Ureter (tissue), 1 donor: ENCODE data around the gene RBMS1. TPM values are rescaled to one million over a fixed set of nuclear protein-coding genes. Genes with fewer than 3 reads are reported as not detected.
"Not testable (repeated sequence)": the region's sequence is repeated elsewhere in the genome, so short reads cannot be mapped to it uniquely, and the experiment has no call there.

Experiments
- DNase-seq: peaks from one replicate; pipeline ENCODE4 v3.0.0-alpha.2; 2020; ENCODE audit warnings: low spot score
- total RNA-seq: library from RNA; stranded (reverse); gene quantifications from one replicate; pipeline ENCODE4 v1.2.4, GENCODE V29; 2023
- donor health status: DM: yes; HTN: yes; CAD: no.

Gene RBMS1
- total RNA-seq, 1 donor from 2014 or later, result 137 TPM

DNA sequence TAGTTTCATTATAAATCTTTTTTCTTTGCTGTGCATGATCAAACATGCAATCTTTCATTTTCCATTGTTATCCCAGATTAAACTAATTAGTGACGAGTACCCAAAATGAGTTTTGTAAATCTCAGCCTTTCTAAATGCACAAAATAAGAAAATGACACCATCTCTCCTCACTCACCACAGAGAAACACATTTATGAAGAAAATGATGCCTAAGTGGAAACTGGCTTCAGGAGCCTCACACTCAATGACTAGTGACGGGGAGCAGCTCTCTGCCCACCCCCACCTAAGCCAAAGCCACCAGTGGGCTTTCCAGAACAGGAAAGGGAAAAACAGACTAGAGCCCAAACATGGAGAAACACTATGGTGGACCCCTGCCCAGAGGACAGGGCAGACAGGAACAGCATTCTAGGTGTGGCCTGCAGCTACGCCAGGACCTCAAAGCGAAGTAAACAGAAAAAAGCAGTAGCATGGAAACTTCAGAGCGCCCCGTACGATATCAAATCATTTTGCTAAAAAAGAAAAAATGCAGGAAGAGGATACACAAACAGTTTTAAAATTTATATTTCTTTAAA lies 113.5 kb downstream of the RBMS1 start:
- no peak for DNase-seq

DNA sequence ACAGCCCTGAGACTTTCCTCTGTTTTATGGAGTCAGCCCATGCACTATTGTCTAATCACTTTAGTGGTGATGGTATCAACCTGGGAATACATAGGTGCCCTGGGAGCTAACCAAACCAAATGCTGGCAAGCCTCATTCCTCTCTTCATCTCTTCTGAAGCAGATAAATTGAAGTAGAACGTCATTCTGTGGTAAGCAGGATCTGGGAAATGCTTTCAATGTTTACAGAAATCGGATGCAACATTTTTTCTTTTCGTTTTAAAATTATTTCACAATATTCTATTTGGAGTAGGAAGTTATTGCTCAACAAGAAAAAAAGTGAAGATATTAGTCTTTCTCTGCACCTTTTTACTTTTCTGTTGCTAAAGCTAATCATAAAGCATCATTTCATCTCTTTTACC lies 114.2 kb downstream of the RBMS1 start:
- no peak for DNase-seq

DNA sequence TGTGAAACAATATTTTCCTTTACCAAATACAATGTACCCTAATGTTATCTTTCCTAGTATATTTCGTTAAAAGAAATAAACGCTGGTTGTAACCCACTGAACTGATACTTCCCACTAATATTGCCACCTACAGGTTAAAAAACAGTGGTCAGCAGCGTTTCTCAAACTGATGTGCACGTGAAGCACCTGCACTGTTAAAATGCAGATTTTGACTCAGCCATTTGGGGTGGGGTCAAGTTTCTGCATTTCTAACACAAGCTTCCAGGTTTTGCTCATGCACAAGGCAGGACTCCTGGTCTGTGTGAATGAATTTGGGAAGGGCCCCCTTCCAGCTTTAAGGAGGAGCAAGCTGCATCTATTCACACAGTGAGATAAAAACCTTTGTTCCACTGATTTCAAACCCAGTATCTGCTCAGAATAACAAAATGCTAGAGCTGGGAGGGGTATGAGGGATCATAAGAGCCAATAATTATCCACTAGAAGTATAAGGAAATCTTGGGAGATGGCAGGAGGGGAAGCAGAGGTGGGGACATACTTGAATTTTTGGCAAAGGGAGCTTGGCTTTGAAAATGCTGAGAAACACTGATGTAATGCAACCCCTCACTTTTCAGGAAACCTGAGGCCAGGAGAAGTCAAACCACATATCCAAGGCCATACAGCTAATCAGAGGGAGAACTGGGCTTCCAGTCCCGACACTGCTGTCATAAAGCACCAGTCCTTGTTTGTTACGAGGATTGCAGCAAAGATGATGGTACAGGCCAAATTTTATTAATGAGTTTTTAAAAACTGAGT lies 116.2 kb downstream of the RBMS1 start:
- DNase-seq, result no peak

DNA sequence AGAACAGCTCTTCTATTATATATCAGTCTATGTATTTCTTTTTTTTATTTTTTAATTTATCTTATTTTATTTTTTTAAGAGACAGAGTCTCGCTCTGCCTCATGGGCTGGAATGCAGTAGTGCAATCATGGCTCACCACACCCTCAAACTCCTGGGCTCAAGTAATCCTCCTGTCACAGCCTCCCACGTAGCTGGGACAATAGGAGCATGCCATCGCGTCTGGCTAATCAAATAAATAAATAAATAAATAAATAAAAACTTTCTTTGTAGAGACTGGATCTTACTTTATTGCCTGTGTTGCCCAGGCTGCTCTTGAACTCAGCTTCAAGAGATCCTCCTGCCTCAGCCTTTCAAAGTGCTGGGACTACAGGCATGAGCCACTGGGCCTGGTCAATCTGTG lies 117.0 kb downstream of the RBMS1 start:
- DNase-seq, result no peak

DNA sequence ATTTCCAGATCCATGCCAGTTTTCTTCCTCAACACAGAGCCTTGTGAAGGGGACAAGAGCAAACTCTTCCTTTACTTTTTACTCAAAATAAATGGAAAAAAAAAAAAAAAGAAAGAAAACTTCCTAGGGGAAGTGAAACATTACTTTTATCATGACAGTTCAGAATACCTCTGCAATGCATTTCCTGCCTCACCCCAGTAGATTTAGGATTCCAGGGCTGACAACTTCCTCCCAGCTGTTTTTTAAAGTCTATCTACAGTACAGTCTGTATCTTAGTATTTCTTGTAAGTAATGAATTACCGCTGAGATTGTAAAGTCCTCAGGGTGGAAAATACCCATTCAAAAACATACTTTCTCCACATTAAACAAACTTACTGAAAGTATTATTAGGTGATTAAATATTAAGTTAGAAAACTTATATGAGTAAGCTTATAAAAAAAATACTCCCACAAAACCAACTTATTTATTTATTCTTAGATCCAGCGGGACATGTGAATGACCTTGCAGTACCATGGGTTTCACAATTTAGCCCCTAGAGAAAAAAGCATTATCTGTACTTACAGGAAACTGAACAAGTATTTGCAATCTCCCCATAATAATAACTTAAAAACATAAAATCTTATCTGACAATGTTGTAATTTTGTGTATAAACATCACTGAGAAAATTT lies 117.7 kb downstream of the RBMS1 start:
- DNase-seq, result no peak

DNA sequence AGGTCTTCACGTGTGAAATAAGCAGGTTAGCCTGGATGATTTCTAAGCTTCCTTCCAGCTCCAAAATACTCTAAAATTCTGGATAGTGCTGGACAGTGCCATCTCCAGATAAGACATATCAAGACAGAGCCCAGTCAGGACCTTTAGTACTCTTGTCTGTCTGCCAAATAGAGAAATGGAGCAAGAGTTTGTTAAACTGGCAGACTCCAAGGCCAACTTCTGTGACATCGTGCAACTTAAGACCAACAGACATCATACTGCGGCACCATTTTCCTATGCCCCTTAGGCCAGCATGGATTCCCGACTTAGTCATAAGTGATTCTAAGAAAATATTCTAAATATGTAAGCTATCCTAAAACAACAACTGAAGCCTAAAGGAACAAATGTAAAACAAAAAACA lies 118.6 kb downstream of the RBMS1 start:
- no peak for DNase-seq

DNA sequence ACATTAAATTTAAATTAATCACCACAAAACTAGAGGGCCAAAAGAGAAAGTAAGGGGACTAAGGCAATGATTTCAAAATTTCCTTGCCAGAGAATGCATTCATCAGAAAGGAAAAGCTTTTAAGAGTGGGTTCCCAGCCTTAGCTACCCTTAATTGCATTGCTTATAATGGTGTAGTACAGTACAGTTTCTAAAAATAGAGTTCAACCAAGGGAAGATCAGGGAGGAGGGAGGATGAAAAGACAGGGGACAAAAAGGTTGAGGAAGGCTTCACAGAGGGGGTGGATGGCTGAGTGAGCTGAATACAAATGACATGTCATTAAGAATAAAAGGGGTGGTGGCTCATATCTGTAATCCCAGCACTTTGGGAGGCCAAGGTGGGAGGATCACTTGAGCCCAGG lies 119.9 kb downstream of the RBMS1 start:
- DNase-seq, result no peak

DNA sequence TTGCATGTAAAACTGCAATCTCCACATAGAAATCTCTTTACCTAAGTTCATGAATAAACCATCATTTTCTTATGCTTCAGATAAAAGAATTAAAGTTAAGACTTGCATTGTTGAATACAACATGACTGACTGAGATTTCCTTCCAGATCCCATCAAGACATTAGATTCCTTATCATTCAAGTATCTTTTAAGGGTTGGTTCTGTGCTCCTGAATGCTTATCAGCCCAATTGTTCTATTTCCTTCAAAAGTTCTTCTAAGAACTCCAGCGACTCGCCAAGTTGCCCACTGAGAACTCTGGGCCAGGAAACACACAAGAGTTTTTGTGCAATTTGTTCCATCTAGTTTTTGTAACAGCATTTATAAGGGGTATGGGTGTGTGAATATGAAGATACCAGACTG lies 120.3 kb downstream of the RBMS1 start:
- no peak for DNase-seq

DNA sequence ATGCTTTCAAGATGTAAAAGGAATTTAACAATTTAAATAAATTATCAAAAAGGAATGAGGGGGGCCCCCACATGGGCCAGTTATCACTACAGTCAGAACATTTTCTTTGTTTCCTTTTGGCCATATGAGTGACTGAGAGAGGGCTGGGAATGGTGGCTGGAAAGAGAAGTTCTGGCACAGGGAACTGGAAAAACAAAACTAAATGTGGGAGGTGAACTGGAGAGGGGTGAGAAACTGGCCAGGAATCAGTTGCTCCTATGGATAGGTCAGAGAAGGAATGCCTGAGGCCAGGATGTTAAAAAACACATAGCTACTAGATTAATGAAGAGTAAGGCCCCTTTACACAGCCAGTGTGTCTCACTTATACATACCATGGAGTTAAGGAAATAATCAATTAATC lies 121.0 kb downstream of the RBMS1 start:
- no peak for DNase-seq

DNA sequence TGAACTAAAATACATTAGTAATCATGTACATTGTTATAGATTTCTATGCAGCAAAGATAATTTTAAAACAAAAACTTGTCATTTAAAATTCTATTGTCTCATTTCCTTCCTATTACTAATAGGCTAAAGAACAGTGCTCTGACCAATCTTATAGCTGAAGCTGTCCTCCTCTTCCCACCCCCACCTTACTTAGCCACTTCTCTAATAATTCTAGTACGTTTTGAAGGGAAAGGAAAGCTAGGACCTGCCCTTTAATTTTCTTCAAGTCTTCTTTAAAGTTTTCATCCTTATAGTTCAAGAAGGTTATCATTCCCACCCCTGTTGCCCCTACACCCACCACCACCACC lies 121.6 kb downstream of the RBMS1 start:
- no peak for DNase-seq

DNA sequence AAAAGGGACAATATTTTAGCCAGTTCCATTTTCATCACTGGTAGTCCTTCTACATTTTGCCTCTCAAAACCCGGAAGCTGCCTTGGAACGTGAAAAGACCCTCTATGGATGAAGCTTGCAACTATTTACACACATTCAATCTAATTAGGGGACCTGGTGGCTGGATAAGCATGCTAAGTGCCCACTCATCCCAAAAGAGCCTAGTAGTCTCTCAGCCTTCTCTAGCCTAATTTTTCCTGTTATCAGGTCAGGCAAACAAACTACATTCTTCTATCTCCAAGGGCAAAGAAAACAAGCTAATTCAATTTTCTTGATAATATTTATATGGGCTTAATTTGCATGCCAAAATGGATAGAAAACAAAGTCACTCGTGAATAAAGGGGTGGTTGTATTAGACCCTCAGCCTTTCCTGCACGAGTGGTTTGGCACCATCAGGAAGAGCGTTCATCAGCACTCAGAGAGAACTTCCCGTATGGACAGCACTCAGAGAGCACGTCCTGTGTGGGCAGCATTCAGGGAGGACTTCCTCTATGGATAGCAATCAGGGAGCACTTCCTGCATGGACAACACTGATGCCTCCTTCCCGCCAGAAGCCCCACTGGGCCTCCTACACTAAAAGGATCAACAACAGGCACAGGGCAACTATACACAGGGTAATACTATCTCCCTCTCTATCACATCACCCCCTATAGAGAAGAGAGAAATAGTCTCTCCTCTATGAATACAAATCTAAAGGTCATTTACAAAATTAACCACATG lies 122.2 kb downstream of the RBMS1 start:
- DNase-seq, result no peak

DNA sequence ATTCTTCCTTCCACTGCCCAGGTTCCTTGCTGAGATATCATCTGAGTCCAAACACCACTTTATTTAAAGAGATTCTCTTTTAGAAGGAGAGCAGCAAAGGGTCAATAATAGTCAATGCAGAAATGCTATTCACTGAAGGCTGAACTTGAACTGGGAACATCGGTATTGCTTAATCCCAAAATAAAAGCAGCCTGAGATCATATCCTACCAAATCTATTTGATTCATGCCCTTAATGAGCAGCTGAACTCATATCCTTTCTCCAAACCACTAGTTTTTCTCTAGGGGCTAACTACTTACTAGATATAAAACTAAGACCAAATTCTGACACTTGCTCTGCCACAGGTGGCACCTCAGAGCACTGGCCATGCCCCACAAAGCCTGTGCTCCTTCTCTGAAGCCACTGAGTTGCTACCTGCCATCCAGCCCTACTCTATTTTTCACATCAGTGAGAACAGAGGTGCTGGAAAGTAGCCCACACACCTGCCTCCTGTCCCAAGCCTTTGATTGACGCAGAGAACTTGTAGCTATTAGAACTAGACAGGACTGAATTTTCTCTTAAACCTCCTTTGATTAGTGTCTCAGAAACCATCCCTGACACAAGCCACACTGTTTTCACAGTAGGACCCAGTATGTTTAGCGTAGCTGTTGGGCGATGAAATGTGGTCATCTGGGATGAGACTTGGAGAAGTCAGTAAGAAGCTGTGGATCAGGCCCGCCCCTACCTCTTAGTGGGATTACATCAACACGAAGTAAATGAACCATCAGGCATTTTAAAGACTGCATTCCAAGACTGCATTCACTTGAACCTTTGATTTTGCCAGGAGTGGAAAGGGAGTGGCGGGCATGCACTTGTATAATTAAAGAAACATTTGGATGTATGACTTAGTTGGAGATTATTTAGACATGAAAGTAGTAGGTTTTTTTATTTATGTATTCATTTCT lies 124.3 kb downstream of the RBMS1 start:
- DNase-seq, result no peak

DNA sequence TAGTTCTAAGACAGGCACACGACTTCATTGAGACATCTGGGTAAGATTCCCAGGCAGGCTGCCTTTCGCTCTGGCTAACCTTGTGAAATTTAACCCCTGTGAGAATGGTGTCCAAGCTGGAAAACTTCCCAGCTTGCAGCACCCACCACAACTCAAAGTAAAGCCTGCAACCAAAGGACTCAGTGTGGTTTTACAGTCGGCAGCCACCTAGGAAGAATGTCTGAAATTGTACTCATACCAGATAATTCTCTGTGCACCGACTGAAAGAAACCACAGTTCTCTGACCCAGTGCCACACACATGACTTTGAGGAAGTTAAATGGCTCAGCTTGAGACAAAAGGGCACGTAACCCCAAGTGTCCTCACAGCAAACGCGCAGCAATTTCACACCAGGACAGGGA lies 125.7 kb downstream of the RBMS1 start:
- no peak for DNase-seq

DNA sequence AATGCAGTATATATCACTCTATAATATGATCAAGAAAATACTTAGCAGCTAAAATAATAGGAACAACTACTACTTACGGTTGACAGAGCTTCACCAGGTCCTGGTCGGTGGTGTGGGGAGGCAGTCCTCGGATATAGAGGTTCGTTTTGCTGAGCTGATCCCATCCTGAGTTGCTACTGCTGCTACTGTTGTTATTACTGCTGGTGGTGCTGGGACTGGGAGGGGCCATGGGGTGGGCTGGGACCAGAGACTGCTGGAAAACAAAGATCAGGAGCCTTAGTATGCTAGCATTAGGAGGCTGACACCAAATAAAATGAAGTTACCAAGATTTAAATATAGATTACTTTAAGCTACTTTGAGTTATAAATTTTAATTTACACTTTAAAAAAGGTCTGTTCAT lies 126.5 kb downstream of the RBMS1 start:
- DNase-seq, result not testable (repeated sequence)

DNA sequence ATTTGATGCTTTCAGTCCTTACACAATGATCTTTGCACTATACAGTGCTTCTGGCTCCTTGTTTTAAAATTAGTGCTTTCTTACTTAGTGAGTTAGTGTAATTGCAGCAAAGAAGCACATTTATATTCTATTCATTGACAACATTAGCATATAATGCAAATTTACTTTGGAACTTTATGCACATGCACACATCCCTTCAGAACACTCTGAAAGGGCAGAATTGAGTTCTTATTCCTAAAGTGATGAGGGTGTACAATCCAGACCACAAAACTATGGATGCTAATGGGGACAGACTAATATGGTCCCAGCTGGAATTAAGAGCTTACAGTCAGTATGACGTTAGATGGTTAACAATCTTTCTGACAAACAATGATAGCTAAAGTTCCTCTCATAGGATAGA lies 127.1 kb downstream of the RBMS1 start:
- no peak for DNase-seq

DNA sequence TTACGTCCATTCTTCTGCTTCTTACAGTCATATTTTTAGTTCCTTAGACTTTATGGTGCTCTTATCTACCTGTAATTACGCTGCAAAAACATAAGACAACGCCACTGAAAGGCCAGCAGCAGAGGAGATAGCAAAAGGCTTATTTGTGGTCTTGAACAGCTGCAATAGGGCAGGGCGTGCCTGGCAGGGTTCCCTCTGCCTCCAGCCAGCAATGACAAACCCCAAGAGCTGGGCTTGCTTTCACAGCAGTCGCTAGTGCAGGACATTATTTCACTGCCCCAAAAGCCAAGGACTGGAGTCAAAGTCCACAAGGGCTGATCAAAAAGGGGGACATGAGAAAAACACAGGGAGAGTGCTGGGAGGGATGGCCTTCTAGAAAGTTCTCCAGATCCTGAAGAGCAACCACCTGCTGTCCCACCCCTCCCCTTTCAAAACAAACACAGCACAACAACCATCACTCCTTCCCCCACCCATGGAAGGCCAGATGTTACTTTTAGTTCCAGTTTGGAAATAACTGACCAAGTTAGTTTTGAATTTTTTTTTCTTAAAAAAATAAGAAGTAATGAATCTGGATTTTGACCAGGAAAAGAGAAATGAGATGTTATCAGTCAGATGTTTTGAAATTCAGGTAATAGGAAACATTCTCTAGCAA lies 127.8 kb downstream of the RBMS1 start:
- DNase-seq, result no peak

DNA sequence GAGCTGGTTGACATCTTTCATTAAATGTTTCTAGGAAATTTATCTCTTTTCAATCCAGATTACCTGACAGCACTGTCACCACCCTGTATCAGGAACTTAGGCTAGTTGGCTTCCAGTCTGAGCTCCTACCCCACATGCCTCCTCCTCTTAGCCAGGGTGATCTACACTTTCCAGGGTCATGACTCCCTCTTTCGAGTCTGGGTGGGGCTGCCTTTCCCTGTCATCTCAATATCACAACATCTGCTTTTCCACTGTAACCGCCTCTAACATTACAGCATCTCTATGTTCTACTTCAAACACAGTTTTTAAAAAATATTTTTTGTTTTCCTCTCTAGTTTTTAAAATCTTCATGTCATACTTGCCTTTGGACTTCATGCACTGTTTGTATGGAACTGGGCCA lies 129.2 kb downstream of the RBMS1 start:
- DNase-seq, result no peak

DNA sequence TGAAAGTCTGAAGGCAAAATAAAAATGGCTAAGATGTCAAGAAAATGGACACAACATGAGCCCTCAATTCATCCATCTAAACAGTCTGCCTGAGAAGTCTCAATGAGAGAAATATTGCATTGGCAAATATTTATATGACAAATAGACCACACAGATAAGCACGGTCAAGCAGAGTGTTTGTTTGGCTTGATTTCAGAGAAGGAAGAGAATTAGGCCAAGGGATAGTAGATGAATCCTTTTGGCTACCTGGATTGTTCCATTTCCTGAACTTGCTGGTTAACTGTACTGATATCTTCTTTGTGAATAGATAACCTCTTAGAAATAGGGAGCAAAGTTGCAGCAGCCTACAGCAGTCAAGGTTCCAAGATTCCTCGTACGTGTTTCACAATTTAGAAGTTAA lies 129.6 kb downstream of the RBMS1 start:
- DNase-seq, result no peak

DNA sequence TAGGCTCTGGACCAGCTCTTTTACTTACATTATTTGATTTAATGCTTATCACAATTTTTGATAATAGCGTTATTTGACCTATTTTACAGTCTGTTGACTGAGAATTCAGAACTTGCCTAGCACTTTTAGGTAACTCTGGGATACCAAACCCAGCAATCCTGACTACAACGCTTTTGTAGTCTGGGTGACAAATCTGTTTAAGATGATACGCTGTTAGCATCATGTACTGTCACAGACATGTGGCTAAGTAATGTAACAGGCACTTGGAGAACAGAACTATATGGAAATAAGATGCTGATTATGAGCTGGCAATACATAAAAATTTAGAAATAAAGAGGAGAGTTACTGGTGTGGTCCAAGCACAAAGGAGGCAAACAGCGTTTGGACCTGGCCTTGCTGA lies 130.6 kb downstream of the RBMS1 start:
- DNase-seq, result no peak

DNA sequence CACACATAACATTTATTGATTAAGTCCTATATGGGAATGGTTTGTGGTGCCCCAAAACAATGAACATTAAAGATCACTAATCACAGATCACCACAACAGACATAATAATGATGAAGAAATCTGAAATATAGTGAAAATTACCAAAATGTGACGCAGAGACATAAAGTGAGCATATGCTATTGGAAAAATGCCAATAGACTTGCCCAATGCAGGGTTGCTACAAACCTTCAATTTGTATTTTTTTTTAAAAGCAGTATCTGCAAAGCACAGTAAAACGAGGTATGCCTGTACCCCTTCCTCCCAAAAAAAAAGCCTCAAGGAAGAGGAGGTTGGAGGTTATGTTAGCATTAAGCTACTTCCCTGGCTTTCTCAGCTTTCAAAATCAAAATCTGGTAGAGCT lies 131.1 kb downstream of the RBMS1 start:
- no peak for DNase-seq

DNA sequence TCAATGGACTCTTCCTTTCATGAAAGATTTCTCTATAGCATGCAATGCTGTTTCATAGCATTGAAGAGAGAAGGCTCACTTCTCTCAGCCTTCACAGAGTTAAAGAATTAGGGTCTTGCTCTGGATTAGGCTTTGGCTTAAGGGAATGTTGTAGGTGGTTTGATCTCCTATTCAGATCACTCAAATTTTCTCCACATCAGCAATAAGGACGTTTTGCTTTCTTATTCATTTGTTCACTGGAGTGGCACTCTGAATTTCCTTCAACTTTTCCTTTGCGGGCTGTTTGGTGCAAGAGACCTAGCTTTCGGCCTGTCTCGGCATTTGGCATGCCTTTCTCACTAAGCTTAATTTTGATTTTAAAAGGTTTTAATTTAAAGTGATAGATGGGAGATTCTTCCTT lies 131.6 kb downstream of the RBMS1 start:
- no peak for DNase-seq
